Panc1 (cell line): ENCODE results near the gene HTT. TPM values are rescaled to one million over a fixed set of nuclear protein-coding genes. Genes with fewer than 3 reads are reported as not detected.

Experiments used
- ATAC-seq: fragments of 200-7000 bp; cut with Tn5 transposase; 2 replicates; pipeline ENCODE4 v1.9.1; 2020; ENCODE audit warnings: mild to moderate bottlenecking, moderate library complexity
- BruUV-seq: library from RNA; stranded (reverse); fragments of 400-500 nt; replicated peaks from 2 replicates; lab custom pipeline; 2021; lab: Mats Ljungman, UMichigan
- CTCF ChIA-PET: fragments of 300-600 bp; sonication (Branson Sonifier 250); formaldehyde crosslinking; loops from one replicate; lab custom pipeline; 2022; ENCODE audit warnings: antibody characterized with exemption; lab: Charles Lee
- POLR2A ChIA-PET: fragments of 300-600 bp; sonication (Branson Sonifier 250); formaldehyde crosslinking; loops from one replicate; lab custom pipeline; 2022; ENCODE audit warnings: antibody characterized with exemption; lab: Charles Lee
- DNase-seq: peaks from one replicate; pipeline ENCODE4 v3.0.0-alpha.2; 2010; ENCODE audit warnings: low read depth, low spot score
- H3K27ac ChIP-seq: 2 replicates; pipeline ENCODE4 v1.5.1; 2011; ENCODE audit warnings: mild to moderate bottlenecking, low read length, inconsistent platforms
- H3K27me3 ChIP-seq: fragments of 200-500 bp; sonication (Bioruptor generic); 2 replicates; pipeline ENCODE4 v1.6.0; 2014; ENCODE audit warnings: low read length, inconsistent platforms; ENCODE audit not compliant: control insufficient read depth, insufficient read depth
- H3K36me3 ChIP-seq: fragments of 200-500 bp; sonication (Bioruptor generic); 2 replicates; pipeline ENCODE4 v1.5.1; 2014; ENCODE audit warnings: inconsistent platforms, mild to moderate bottlenecking, low read length, moderate library complexity; ENCODE audit not compliant: control insufficient read depth, insufficient read depth
- H3K4me1 ChIP-seq: 2 replicates; pipeline ENCODE4 v1.5.1; 2011; ENCODE audit warnings: inconsistent platforms, mild to moderate bottlenecking, low read length, moderate library complexity; ENCODE audit not compliant: control insufficient read depth, insufficient read depth
- H3K4me3 ChIP-seq, 2 experiments: 2 replicates each; pipeline ENCODE4 v1.5.1; 2011 to 2012; ENCODE audit warnings: low read depth in 2 of 2, low read length in 2 of 2, mild to moderate bottlenecking in 2 of 2, inconsistent platforms in 1 of 2, moderate library complexity in 1 of 2
- H3K9me3 ChIP-seq: fragments of 200-500 bp; sonication (Bioruptor generic); 2 replicates; pipeline ENCODE4 v1.5.1; 2014; ENCODE audit warnings: low read depth, mild to moderate bottlenecking, inconsistent platforms, low read length, moderate library complexity; ENCODE audit not compliant: control insufficient read depth, insufficient read depth
- CTCF ChIP-seq: fragments of 450-650 bp; IDR thresholded peaks from 2 replicates; pipeline ENCODE4 v1.5.1; 2017; ENCODE audit warnings: mild to moderate bottlenecking
- POLR2AphosphoS5 ChIP-seq: IDR thresholded peaks from 2 replicates; pipeline ENCODE4 v1.6.1; 2012; ENCODE audit warnings: mild to moderate bottlenecking, low read depth, low read length, moderate library complexity
- REST ChIP-seq, 2 experiments: IDR thresholded peaks; 2 replicates each; pipeline ENCODE4 v1.6.1; 2011 to 2012; ENCODE audit warnings: low read depth in 2 of 2, control low read depth in 1 of 2, low read length in 1 of 2, mild to moderate bottlenecking in 1 of 2, moderate library complexity in 1 of 2; ENCODE audit not compliant: insufficient read depth in 1 of 2
- SIN3A ChIP-seq: IDR thresholded peaks from 2 replicates; pipeline ENCODE4 v1.6.1; 2012; ENCODE audit warnings: low read depth, mild to moderate bottlenecking, low read length, moderate library complexity, borderline replicate concordance; ENCODE audit not compliant: insufficient read depth
- TCF7L2 ChIP-seq: IDR thresholded peaks from 2 replicates; pipeline ENCODE4 v1.6.1; 2011; ENCODE audit warnings: mild to moderate bottlenecking, low read depth, low read length, inconsistent platforms
- in situ Hi-C: cut with HindIII; loops from 2 replicates; pipeline ENCODE4 v1.10.0; 2016; ENCODE audit warnings: low sequenced_read_pairs, low pct_unique_long_range_greater_than_20kb
- intact Hi-C: fragments of 100-400 bp; cut with micrococcal nuclease; formaldehyde crosslinking; loops from one replicate; pipeline ENCODE4 v1.10.0; 2022; ENCODE audit not compliant: unreplicated experiment
- total RNA-seq: library from RNA; stranded (reverse); gene quantifications from one replicate; pipeline ENCODE4 v1.2.1, GENCODE V29; 2021; ENCODE audit not compliant: unreplicated experiment

The HTT gene
- total RNA-seq, 1 experiment from 2014 or later = 24.7 TPM

- H3K27ac ChIP-seq = no peak overlapping the region
- H3K9me3 ChIP-seq = no peaks in the 10 kb centered on the region
- TF ChIP-seq CTCF (no peak), SIN3A (no peak), TCF7L2 (no peak), POLR2AphosphoS5 (no peak), REST (IDR thresholded peaks at IDR 0.05; ENCODE audit: insufficient read depth in 1 of 2, low read depth in 2 of 2, low read length in 1 of 2) (no peak)
- no peaks in the 10 kb centered on the region for H3K27me3 ChIP-seq
- in situ Hi-C loops (no loop called here), intact Hi-C loops (loop anchor here (5.0 kb wide), 1 partner anchor 236 kb away; the partner anchor contains the start of gene HGFAC)
- no peak overlapping the region for H3K4me3 ChIP-seq
- DNase-seq (no peak), ATAC-seq (no peak)
- H3K36me3 ChIP-seq = no peaks in the 10 kb centered on the region; the same call in 1 of the 2 replicates
- no TSS peak for BruUV-seq
- POLR2A ChIA-PET = no interaction called here
- H3K4me1 ChIP-seq = no peaks in the 10 kb centered on the region
- CTCF ChIA-PET = no interaction called here
Measured at GRCh38 chr4:3206439-3207100, 132.1 kb downstream of the HTT start.

- in situ Hi-C loops = no loop called here
- BruUV-seq = no TSS peak
- ChIA-PET CTCF (no interaction called here), POLR2A (no interaction called here)
- no peaks in the 10 kb centered on the region for H3K9me3 ChIP-seq
- H3K36me3 ChIP-seq = no peaks in the 10 kb centered on the region; the same call in 1 of the 2 replicates
- TF ChIP-seq TCF7L2 = no peak
- TF ChIP-seq CTCF = no peak
- no peak for TF ChIP-seq REST (IDR thresholded peaks at IDR 0.05; ENCODE audit: insufficient read depth in 1 of 2, low read depth in 2 of 2, low read length in 1 of 2)
- no peak for TF ChIP-seq POLR2AphosphoS5
- TF ChIP-seq SIN3A = no peak
- DNase-seq (no peak), ATAC-seq (no peak)
- no peaks in the 10 kb centered on the region for H3K27me3 ChIP-seq
- no peaks in the 10 kb centered on the region for H3K4me1 ChIP-seq
- no peak overlapping the region for H3K4me3 ChIP-seq
- H3K27ac ChIP-seq = no peak overlapping the region
- intact Hi-C loops = loop anchor here (5.0 kb wide), 1 partner anchor 235 kb away; the partner anchor contains the start of gene HGFAC
Measured at GRCh38 chr4:3207531-3208037, 133.1 kb downstream of the HTT start.
